ENCODE measurements around the gene FLAD1.

Gene FLAD1

GRCh38 chr1:154982897-154983648, at the start of gene FLAD1:
Gene FLAD1, plus strand, starts transcription at chr1:154983344. Its CDS starts 351 bp downstream, at chr1:154983695.
- DNase-seq, result peak; percentile 98

GRCh38 chr1:154934358-154934948, 48.7 kb upstream of the FLAD1 start:
- no peak for DNase-seq

GRCh38 chr1:154935749-154936554, 47.2 kb upstream of the FLAD1 start:
- DNase-seq, result no peak

- DNase-seq, result peak; percentile 99
These were observed 46.5 kb upstream of the FLAD1 start, which contains the start of gene PMVK for GRCh38 chr1:154936555-154937084. Gene PMVK, minus strand, starts transcription at chr1:154936719. Its CDS starts 34 bp downstream, at chr1:154936685.

GRCh38 chr1:154937085-154937987, 45.8 kb upstream of the FLAD1 start:
- peak; percentile 99 for DNase-seq

- no peak for DNase-seq
These were observed 45.2 kb upstream of the FLAD1 start for GRCh38 chr1:154937988-154938386.

GRCh38 chr1:154938604-154939399, 44.3 kb upstream of the FLAD1 start:
- DNase-seq, result no peak

- DNase-seq, result no peak
These were observed 43.0 kb upstream of the FLAD1 start for GRCh38 chr1:154940213-154940560.

GRCh38 chr1:154940651-154941194, 42.4 kb upstream of the FLAD1 start:
- DNase-seq, result no peak

- no peak for DNase-seq
These were observed 41.7 kb upstream of the FLAD1 start for GRCh38 chr1:154941333-154942013.

GRCh38 chr1:154943649-154944400, 39.3 kb upstream of the FLAD1 start:
- DNase-seq, result peak; percentile 28

GRCh38 chr1:154944401-154945159, 38.6 kb upstream of the FLAD1 start:
- DNase-seq, result no peak

GRCh38 chr1:154945160-154945961, 37.8 kb upstream of the FLAD1 start:
- DNase-seq, result no peak

GRCh38 chr1:154945962-154946850, 36.9 kb upstream of the FLAD1 start:
- DNase-seq, result no peak

- DNase-seq, result no peak
These were observed 35.1 kb upstream of the FLAD1 start for GRCh38 chr1:154948079-154948478.

GRCh38 chr1:154951901-154952657, 31.1 kb upstream of the FLAD1 start:
- DNase-seq, result no peak
